ENCODE results near the gene WFIKKN2. TPM values are rescaled to one million over a fixed set of nuclear protein-coding genes. Genes with fewer than 3 reads are reported as not detected.

The WFIKKN2 gene
- total and polyA plus RNA-seq, 2 donors (not counting 1 experiment from before 2014, with no cell fraction given) = 0.02 to 0.33 TPM

GRCh38 chr17:50891577-50891989 lies 56.2 kb downstream of the WFIKKN2 start:
- no peak for DNase-seq (ENCODE audit: low read depth in 2 of 2)
- Histone ChIP-seq H3K36me3 (ENCODE audit: control insufficient read depth, insufficient read depth, low read length) (no peaks in the 10 kb centered on the region), H2AFZ (ENCODE audit: low read length) (no peak overlapping the region), H4K20me1 (ENCODE audit: control insufficient read depth, extremely low read depth, insufficient read depth, low read length) (no peaks in the 10 kb centered on the region), H3K9ac (ENCODE audit: insufficient read depth, low read length) (no peak overlapping the region), H3K79me2 (ENCODE audit: control insufficient read depth, insufficient read depth, low read length) (no peaks in the 10 kb centered on the region), H3K9me3 (ENCODE audit: control insufficient read depth, insufficient read depth, low read depth, low read length) (no peaks in the 10 kb centered on the region), H3K27me3 (ENCODE audit: control insufficient read depth, insufficient read depth, low read length) (peaks cover 5% of the 10 kb centered on the region), H3K27ac (ENCODE audit: insufficient read depth, low read length) (no peak overlapping the region), H3K4me3 (replicated peaks in 1 of 4; ENCODE audit: control extremely low read depth in 1 of 4, insufficient read depth in 1 of 4, low read depth in 3 of 4, low read length in 4 of 4) (no peak overlapping the region), H3K4me1 (ENCODE audit: control insufficient read depth, extremely low read depth, insufficient read depth, low read length) (no peaks in the 10 kb centered on the region), H3K4me2 (ENCODE audit: extremely low read depth, insufficient read depth, low read length) (no peak overlapping the region)
- no peak for TF ChIP-seq EZH2 (IDR thresholded peaks at IDR 0.05; ENCODE audit: low read length, missing control alignments)
- TF ChIP-seq CTCF (conservative IDR thresholded peaks at IDR 0.05 in 1 of 2, IDR thresholded peaks at IDR 0.05 in 1 of 2; ENCODE audit: low read depth in 1 of 2, low read length in 2 of 2) = no peak

Other genes with a start within 250 kb of the WFIKKN2 start
- gene ABCC3, start 200.7 kb upstream of the WFIKKN2 start, total RNA-seq = 20.0 and 34.8 TPM in 2 replicates
- 11.5 and 11.9 TPM in 2 replicates for gene ABCC3, start 200.7 kb upstream of the WFIKKN2 start, polyA plus RNA-seq
- 34.4 and 34.5 TPM in 2 replicates for gene ANKRD40, start 127.7 kb upstream of the WFIKKN2 start, total RNA-seq
- gene ANKRD40, start 127.7 kb upstream of the WFIKKN2 start, polyA plus RNA-seq = 59.9 and 65.9 TPM in 2 replicates
- gene LUC7L3, start 116.0 kb upstream of the WFIKKN2 start, total RNA-seq = 23.9 and 35.2 TPM in 2 replicates
- 45.2 and 56.5 TPM in 2 replicates for gene LUC7L3, start 116.0 kb upstream of the WFIKKN2 start, polyA plus RNA-seq
- under 0.01 TPM in 1 of 2 replicates, not detected in the other for gene ANKRD40CL, start 68.1 kb upstream of the WFIKKN2 start, total RNA-seq
- not detected in 2 replicates for gene ANKRD40CL, start 68.1 kb upstream of the WFIKKN2 start, polyA plus RNA-seq
- 10.3 and 22.0 TPM in 2 replicates for gene TOB1, start 30.8 kb downstream of the WFIKKN2 start, total RNA-seq
- gene TOB1, start 30.8 kb downstream of the WFIKKN2 start, polyA plus RNA-seq = 39.6 and 40.5 TPM in 2 replicates